Naive B cell (primary cell): ENCODE data around the gene LELP1. TPM values are rescaled to one million over a fixed set of nuclear protein-coding genes. Genes with fewer than 3 reads are reported as not detected.

ENCODE experiments used
- ATAC-seq, 2 donors: fragments of 150-1000 bp; cut with Tn5 transposase; 2 replicates each; pipeline ENCODE4 v1.10.0; 2021; ENCODE audit warnings: low read depth in 2 of 2, mild to moderate bottlenecking in 2 of 2, moderate library complexity in 2 of 2
- DNase-seq: peaks from one replicate; pipeline ENCODE4 v3.0.0; 2022
- H3K27ac Mint-ChIP-seq, 6 donors: one replicate each; pipeline ENCODE4 v1.8.0; 2020 to 2022; ENCODE audit warnings: mild to moderate bottlenecking in 6 of 6, mixed read lengths in 6 of 6, moderate library complexity in 5 of 6, inconsistent platforms in 2 of 6
- H3K27me3 Mint-ChIP-seq, 3 donors: one replicate each; pipeline ENCODE4 v1.8.0; 2021 to 2022; ENCODE audit warnings: mixed read lengths in 3 of 3, mild to moderate bottlenecking in 1 of 3
- H3K36me3 Mint-ChIP-seq, 2 donors: one replicate each; pipeline ENCODE4 v1.8.0; 2020 to 2022; ENCODE audit warnings: mixed read lengths in 2 of 2, inconsistent platforms in 1 of 2, mild to moderate bottlenecking in 1 of 2
- H3K4me1 Mint-ChIP-seq, 3 donors: one replicate each; pipeline ENCODE4 v1.8.0; 2020 to 2022; ENCODE audit warnings: mixed read lengths in 3 of 3, inconsistent platforms in 1 of 3, mild to moderate bottlenecking in 1 of 3, moderate library complexity in 1 of 3
- H3K4me3 Mint-ChIP-seq, 8 donors: one replicate each; pipeline ENCODE4 v1.8.0; 2020 to 2022; ENCODE audit warnings: mild to moderate bottlenecking in 8 of 8, mixed read lengths in 8 of 8, moderate library complexity in 8 of 8, inconsistent platforms in 2 of 8
- H3K9me3 Mint-ChIP-seq, 7 donors: one replicate each; pipeline ENCODE4 v1.8.0; 2020 to 2022; ENCODE audit warnings: mixed read lengths in 7 of 7, mild to moderate bottlenecking in 5 of 7, inconsistent platforms in 2 of 7, moderate library complexity in 1 of 7
- polyA plus RNA-seq, 6 donors: library from polyadenylated mRNA; unstranded; fragments of 300-500 nt; fragmentation: Illumina TruSeq; gene quantifications; one replicate each; pipeline ENCODE4 v1.2.3, GENCODE V29; 2021; ENCODE audit warnings: low read depth in 6 of 6

Gene LELP1
- polyA plus RNA-seq, 6 donors from 2014 or later: not detected

DNA sequence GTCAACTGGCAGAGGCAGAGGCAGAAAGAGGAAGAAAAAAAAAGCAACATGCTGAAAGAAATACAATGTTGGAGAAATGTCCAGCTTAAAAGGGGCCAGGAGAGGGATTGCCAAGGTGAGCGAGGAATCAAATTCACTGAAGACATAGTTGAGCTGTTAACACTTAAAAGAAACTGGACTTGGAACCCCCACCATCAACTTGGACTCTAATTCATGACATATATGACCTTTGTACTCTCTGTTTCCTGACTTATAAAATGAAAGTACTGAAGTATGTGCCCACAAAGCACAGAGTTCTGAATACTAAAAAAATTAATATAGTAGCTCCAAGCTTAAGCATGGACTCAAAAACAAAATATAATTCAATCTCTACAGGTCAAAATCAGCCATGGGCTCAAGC, 30.2 kb downstream of the LELP1 start:
- H3K27ac Mint-ChIP-seq: no peak overlapping the region
- no peak for ATAC-seq

GRCh38 chr1:153238527-153238926, 35.3 kb downstream of the LELP1 start:
- H3K4me1 Mint-ChIP-seq: no peaks in the 10 kb centered on the region
- peaks cover 5 to 32% (median 24%) of the 10 kb centered on the region in 3 donors for H3K27me3 Mint-ChIP-seq
- no peak for DNase-seq
- H3K36me3 Mint-ChIP-seq: no peaks in the 10 kb centered on the region
- H3K9me3 Mint-ChIP-seq: peaks cover 0 to 2% (median 0%) of the 10 kb centered on the region in 7 donors
- H3K4me3 Mint-ChIP-seq: no peak overlapping the region
- H3K27ac Mint-ChIP-seq: no peak overlapping the region
- no peak for ATAC-seq

More for the DNA sequence above, 30.2 kb downstream of the LELP1 start:
- H3K4me3 Mint-ChIP-seq: no peak overlapping the region
- H3K36me3 Mint-ChIP-seq: no peaks in the 10 kb centered on the region
- peaks cover 0 to 8% (median 3%) of the 10 kb centered on the region in 3 donors for H3K4me1 Mint-ChIP-seq
- H3K9me3 Mint-ChIP-seq: no peaks in the 10 kb centered on the region
- DNase-seq: no peak
- peaks cover 11 to 23% (median 20%) of the 10 kb centered on the region in 3 donors for H3K27me3 Mint-ChIP-seq

GRCh38 chr1:153242160-153242559, 38.9 kb downstream of the LELP1 start:
- H3K4me3 Mint-ChIP-seq: no peak overlapping the region
- ATAC-seq: no peak
- DNase-seq: no peak
- H3K27me3 Mint-ChIP-seq: peaks cover 7 to 51% (median 45%) of the 10 kb centered on the region in 3 donors
- H3K4me1 Mint-ChIP-seq: peaks cover 0 to 5% (median 0%) of the 10 kb centered on the region in 3 donors
- H3K9me3 Mint-ChIP-seq: peaks cover 0 to 17% (median 3%) of the 10 kb centered on the region in 7 donors
- peaks cover 0 to 11% of the 10 kb centered on the region in 2 donors for H3K36me3 Mint-ChIP-seq
- H3K27ac Mint-ChIP-seq: no peak overlapping the region

DNA sequence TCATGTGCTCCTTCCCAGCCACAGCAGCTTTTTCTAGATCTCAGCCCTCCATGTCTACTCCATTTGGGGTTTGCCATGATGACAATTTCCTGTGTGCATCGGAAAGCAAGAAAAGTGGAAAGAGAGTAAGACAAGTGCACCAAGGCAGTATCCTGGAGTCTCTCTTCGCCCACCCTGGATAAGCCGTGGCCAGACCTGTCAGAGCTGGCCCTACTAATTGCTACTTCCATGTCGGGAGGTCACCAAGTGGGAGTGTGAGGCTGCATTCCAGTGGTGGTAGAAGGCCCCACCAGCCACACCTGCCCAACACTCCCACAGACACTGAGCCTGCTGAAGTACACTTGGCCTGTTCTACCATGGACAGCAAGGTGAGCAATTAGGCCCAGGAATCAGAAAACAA, 42.2 kb downstream of the LELP1 start:
- Mint-ChIP-seq H3K27ac (no peak overlapping the region), H3K27me3 (peaks cover 24 to 58% (median 47%) of the 10 kb centered on the region in 3 donors), H3K4me3 (no peak overlapping the region), H3K4me1 (peaks cover 0 to 5% (median 0%) of the 10 kb centered on the region in 3 donors), H3K36me3 (peaks cover 0 to 11% of the 10 kb centered on the region in 2 donors), H3K9me3 (peaks cover 0 to 23% (median 4%) of the 10 kb centered on the region in 7 donors)
- DNase-seq: no peak
- no peak for ATAC-seq

DNA sequence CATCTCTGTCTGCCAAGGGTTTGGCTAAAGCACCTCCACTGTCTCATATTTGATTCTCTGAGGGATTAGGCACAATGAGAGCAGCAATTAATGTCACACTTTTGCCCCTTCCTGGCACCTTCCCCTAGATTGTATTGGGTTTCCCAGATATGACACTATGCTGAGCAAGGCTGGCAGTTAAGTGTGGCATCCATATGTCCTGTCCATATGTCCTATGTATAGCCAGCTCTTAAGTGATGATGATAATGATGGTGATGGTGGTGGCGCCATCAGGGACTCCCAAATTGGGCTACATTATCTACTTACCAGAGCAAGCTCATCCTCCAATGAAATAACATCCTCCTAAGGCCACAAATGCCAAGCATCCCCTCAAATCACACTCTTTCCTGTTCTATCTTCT, 42.8 kb downstream of the LELP1 start:
- no peak for ATAC-seq
- no peak overlapping the region for H3K27ac Mint-ChIP-seq

DNA sequence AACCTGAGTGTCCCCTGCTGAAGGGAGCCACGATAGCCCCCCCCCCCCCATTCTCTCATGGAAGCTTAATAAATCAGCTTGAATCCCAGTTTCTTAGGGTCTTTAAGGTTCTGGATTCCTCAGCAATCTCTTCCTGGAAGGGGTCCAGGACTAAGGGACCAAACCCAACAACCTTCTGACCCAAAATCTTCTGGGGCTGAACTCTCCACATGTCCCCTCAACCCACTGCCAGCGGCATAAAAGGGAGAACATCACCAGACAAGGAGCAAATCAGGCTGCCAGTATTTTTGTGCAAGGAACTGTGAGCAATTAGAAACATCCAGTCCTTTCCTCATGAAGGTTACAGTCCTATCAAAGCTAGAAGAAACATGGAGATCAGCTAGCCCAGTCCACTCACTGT, 43.6 kb downstream of the LELP1 start:
- H3K4me1 Mint-ChIP-seq: peaks cover 0 to 11% (median 0%) of the 10 kb centered on the region in 3 donors
- H3K36me3 Mint-ChIP-seq: peaks cover 0 to 11% of the 10 kb centered on the region in 2 donors
- DNase-seq (no peak), ATAC-seq (no peak)
- peaks cover 27 to 56% (median 53%) of the 10 kb centered on the region in 3 donors for H3K27me3 Mint-ChIP-seq
- H3K27ac Mint-ChIP-seq: no peak overlapping the region
- peaks cover 0 to 23% (median 4%) of the 10 kb centered on the region in 7 donors for H3K9me3 Mint-ChIP-seq
- H3K4me3 Mint-ChIP-seq: no peak overlapping the region

More for the DNA sequence above, 42.8 kb downstream of the LELP1 start:
- no peak for DNase-seq
- Mint-ChIP-seq H3K4me1 (peaks cover 0 to 5% (median 0%) of the 10 kb centered on the region in 3 donors), H3K36me3 (peaks cover 0 to 11% of the 10 kb centered on the region in 2 donors), H3K27me3 (peaks cover 27 to 56% (median 48%) of the 10 kb centered on the region in 3 donors), H3K4me3 (no peak overlapping the region), H3K9me3 (peaks cover 0 to 23% (median 4%) of the 10 kb centered on the region in 7 donors)

DNA sequence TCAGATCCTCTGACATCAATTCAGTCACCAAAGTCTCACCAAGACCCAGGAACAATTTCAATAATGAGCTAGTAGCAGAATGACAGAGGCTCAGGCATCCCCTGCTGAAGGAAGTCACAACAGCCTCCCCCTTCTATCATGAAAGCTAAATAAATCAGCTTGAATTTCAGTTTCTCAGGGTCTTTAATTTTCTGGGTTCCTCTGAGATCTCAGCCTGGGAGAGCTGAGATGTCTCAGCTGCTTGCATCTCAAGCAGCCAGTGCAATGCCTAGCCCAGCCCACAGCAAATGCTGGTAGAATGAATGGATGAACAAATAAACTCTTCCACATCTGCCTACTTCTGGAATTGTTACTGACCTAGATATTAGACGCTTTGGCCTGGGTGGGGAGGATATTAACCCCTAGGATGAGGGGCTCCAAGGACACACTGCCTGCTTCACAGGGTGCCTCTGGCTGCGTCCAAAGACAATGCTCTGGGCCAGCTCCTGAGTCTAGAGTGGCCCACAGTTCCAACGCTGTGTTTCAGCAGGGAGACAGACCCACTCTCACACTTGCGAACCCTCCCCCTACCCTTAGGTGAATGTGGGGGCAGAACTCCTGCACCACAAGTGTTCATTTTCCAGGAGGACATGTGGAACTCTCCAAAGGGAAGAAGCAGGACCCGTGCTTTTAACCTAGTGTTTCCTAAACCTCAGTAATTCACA, 45.1 kb downstream of the LELP1 start:
- ATAC-seq (no peak), DNase-seq (no peak)
- peaks cover 0 to 11% of the 10 kb centered on the region in 2 donors for H3K36me3 Mint-ChIP-seq
- no peak overlapping the region for H3K27ac Mint-ChIP-seq
- no peak overlapping the region for H3K4me3 Mint-ChIP-seq
- H3K4me1 Mint-ChIP-seq: peaks cover 0 to 11% (median 0%) of the 10 kb centered on the region in 3 donors
- peaks cover 0 to 23% (median 4%) of the 10 kb centered on the region in 7 donors for H3K9me3 Mint-ChIP-seq
- peaks cover 27 to 60% (median 56%) of the 10 kb centered on the region in 3 donors for H3K27me3 Mint-ChIP-seq

- Mint-ChIP-seq H3K4me3 (no peak overlapping the region), H3K9me3 (peaks cover 0 to 11% (median 0%) of the 10 kb centered on the region in 7 donors), H3K27me3 (peaks cover 23 to 69% (median 44%) of the 10 kb centered on the region in 3 donors), H3K36me3 (no peaks in the 10 kb centered on the region), H3K27ac (no peak overlapping the region), H3K4me1 (peaks cover 0 to 6% (median 0%) of the 10 kb centered on the region in 3 donors)
- no peak for ATAC-seq
- no peak for DNase-seq
Observed at GRCh38 chr1:153250166-153250565, 46.9 kb downstream of the LELP1 start.

- Mint-ChIP-seq H3K4me1 (peaks cover 0 to 6% (median 0%) of the 10 kb centered on the region in 3 donors), H3K27me3 (peaks cover 23 to 66% (median 35%) of the 10 kb centered on the region in 3 donors), H3K9me3 (peaks cover 0 to 10% (median 0%) of the 10 kb centered on the region in 7 donors), H3K4me3 (peak overlapping the region in 1 of 8 donors; percentile 44), H3K27ac (no peak overlapping the region), H3K36me3 (no peaks in the 10 kb centered on the region)
- ATAC-seq (no peak), DNase-seq (no peak)
Observed at GRCh38 chr1:153251087-153251486, 47.9 kb downstream of the LELP1 start.

GRCh38 chr1:153251562-153251961, 48.3 kb downstream of the LELP1 start:
- ATAC-seq (no peak), DNase-seq (no peak)
- Mint-ChIP-seq H3K9me3 (peaks cover 0 to 6% (median 0%) of the 10 kb centered on the region in 7 donors), H3K4me1 (peaks cover 0 to 6% (median 0%) of the 10 kb centered on the region in 3 donors), H3K27ac (no peak overlapping the region), H3K27me3 (peaks cover 20 to 61% (median 30%) of the 10 kb centered on the region in 3 donors), H3K4me3 (no peak overlapping the region), H3K36me3 (no peaks in the 10 kb centered on the region)

- Mint-ChIP-seq H3K27me3 (peaks cover 20 to 61% (median 29%) of the 10 kb centered on the region in 3 donors), H3K4me1 (peaks cover 0 to 6% (median 0%) of the 10 kb centered on the region in 3 donors), H3K4me3 (no peak overlapping the region), H3K27ac (no peak overlapping the region), H3K9me3 (peaks cover 0 to 6% (median 0%) of the 10 kb centered on the region in 7 donors), H3K36me3 (no peaks in the 10 kb centered on the region)
- no peak for ATAC-seq
- DNase-seq: no peak
Observed at GRCh38 chr1:153251988-153252387, 48.8 kb downstream of the LELP1 start.

DNA sequence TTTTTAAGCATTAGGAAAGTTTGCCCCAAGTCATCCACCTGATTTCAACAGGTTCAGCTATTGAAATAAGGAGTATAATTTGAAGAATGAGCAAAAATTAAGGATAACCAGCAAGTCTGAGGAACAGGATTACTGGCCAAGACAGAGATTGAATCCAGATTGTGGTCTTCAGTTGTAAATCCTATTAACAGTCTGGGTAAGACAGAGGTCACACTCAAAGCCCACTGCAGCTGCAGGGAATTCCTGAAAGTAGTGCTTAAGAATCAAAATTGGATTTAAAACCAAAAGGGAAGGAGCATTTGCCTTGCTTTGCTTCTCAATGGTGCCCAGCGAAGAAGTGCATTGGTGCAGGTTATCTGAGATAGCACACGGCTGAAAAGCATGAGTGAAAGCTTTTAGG, 49.8 kb downstream of the LELP1 start:
- Mint-ChIP-seq H3K27ac (no peak overlapping the region), H3K4me3 (no peak overlapping the region), H3K36me3 (no peaks in the 10 kb centered on the region), H3K4me1 (peaks cover 0 to 6% (median 0%) of the 10 kb centered on the region in 3 donors), H3K9me3 (peaks cover 0 to 6% (median 0%) of the 10 kb centered on the region in 7 donors), H3K27me3 (peaks cover 12 to 57% (median 21%) of the 10 kb centered on the region in 3 donors)
- ATAC-seq (no peak), DNase-seq (no peak)

GRCh38 chr1:153253693-153254092, 50.5 kb downstream of the LELP1 start:
- Mint-ChIP-seq H3K36me3 (no peaks in the 10 kb centered on the region), H3K27me3 (peaks cover 12 to 53% (median 19%) of the 10 kb centered on the region in 3 donors), H3K4me3 (no peak overlapping the region), H3K9me3 (peaks cover 0 to 6% (median 0%) of the 10 kb centered on the region in 7 donors), H3K4me1 (peaks cover 0 to 6% (median 0%) of the 10 kb centered on the region in 3 donors), H3K27ac (no peak overlapping the region)
- DNase-seq: no peak
- no peak for ATAC-seq
